Caco-2 (cell line): Measurements from ENCODE around the gene ORC6. TPM values are rescaled to one million over a fixed set of nuclear protein-coding genes. Genes with fewer than 3 reads are reported as not detected.

Experiments used
- BruUV-seq: library from RNA; stranded (reverse); fragments of 400-500 nt; replicated peaks from 2 replicates; lab custom pipeline; 2021; lab: Mats Ljungman, UMichigan
- CTCF ChIA-PET: fragments of 300-600 bp; sonication (Branson Sonifier 250); formaldehyde crosslinking; loops from one replicate; lab custom pipeline; 2022; ENCODE audit warnings: antibody characterized with exemption; lab: Charles Lee
- POLR2A ChIA-PET: fragments of 300-600 bp; sonication (Branson Sonifier 250); formaldehyde crosslinking; loops from one replicate; lab custom pipeline; 2022; ENCODE audit warnings: antibody characterized with exemption; lab: Charles Lee
- DNase-seq, 2 experiments: peaks; one replicate each; pipeline versions ENCODE4 v3.0.0 to v3.0.0-alpha.2; 2020 to 2022
- H3K27me3 ChIP-seq: replicated peaks from 2 replicates; pipeline ENCODE4 v1.6.0; 2011; ENCODE audit warnings: low read length; ENCODE audit not compliant: control insufficient read depth, insufficient read depth
- H3K36me3 ChIP-seq: 2 replicates; pipeline ENCODE4 v1.5.1; 2011; ENCODE audit warnings: low read length; ENCODE audit not compliant: control insufficient read depth, insufficient read depth
- H3K4me1 ChIP-seq: fragments of 250-450 bp; sonication (Bioruptor Pico); 2 replicates; pipeline ENCODE4 v1.5.1; 2020; ENCODE audit warnings: mild to moderate bottlenecking
- H3K4me3 ChIP-seq: 2 replicates; pipeline ENCODE4 v1.5.1; 2011; ENCODE audit warnings: low read depth, mild to moderate bottlenecking, control low read depth, low read length
- H3K9me3 ChIP-seq: fragments of 250-450 bp; sonication (Bioruptor Pico); 2 replicates; pipeline ENCODE4 v1.5.1; 2020; ENCODE audit warnings: mild to moderate bottlenecking, moderate library complexity
- H3K27ac Mint-ChIP-seq: one replicate; pipeline ENCODE4 v1.8.0; 2022; ENCODE audit warnings: mixed read lengths; ENCODE audit not compliant: unreplicated experiment
- H3K27me3 Mint-ChIP-seq: one replicate; pipeline ENCODE4 v1.8.0; 2022; ENCODE audit warnings: mixed read lengths; ENCODE audit not compliant: insufficient read depth, unreplicated experiment
- H3K36me3 Mint-ChIP-seq: one replicate; pipeline ENCODE4 v1.8.0; 2022; ENCODE audit warnings: mild to moderate bottlenecking, mixed read lengths; ENCODE audit not compliant: insufficient read depth, unreplicated experiment
- H3K4me1 Mint-ChIP-seq: one replicate; pipeline ENCODE4 v1.8.0; 2022; ENCODE audit warnings: low read depth, mixed read lengths; ENCODE audit not compliant: unreplicated experiment
- H3K4me3 Mint-ChIP-seq: one replicate; pipeline ENCODE4 v1.8.0; 2022; ENCODE audit warnings: mild to moderate bottlenecking, moderate library complexity, mixed read lengths; ENCODE audit not compliant: unreplicated experiment
- H3K9me3 Mint-ChIP-seq: one replicate; pipeline ENCODE4 v1.8.0; 2022; ENCODE audit warnings: mixed read lengths; ENCODE audit not compliant: unreplicated experiment
- intact Hi-C: fragments of 100-400 bp; cut with micrococcal nuclease; formaldehyde crosslinking; loops from one replicate; pipeline ENCODE4 v1.10.0; 2022; ENCODE audit not compliant: unreplicated experiment
- total RNA-seq: library from RNA; stranded (reverse); gene quantifications from 2 replicates; pipeline ENCODE4 v1.2.3, GENCODE V29; 2022
- TF ChIP-seq, protein P1 (sequence below), 2 experiments: fragments of 200-600 bp in 1 of 2; IDR thresholded peaks; 1 replicate in 1 of 2; 2 replicates in 1 of 2; pipeline versions ENCODE4 v1.5.1 to v1.8.0; 2011 to 2022; ENCODE audit warnings: antibody characterized with exemption in 1 of 2, control low read depth in 1 of 2, inconsistent platforms in 1 of 2, low read depth in 1 of 2, low read length in 1 of 2, mild to moderate bottlenecking in 1 of 2, moderate library complexity in 1 of 2; ENCODE audit not compliant: insufficient read depth in 1 of 2, severe bottlenecking in 1 of 2, unreplicated experiment in 1 of 2

Gene ORC6
- total RNA-seq, 1 experiment from 2014 or later = 56.3 TPM

DNA sequence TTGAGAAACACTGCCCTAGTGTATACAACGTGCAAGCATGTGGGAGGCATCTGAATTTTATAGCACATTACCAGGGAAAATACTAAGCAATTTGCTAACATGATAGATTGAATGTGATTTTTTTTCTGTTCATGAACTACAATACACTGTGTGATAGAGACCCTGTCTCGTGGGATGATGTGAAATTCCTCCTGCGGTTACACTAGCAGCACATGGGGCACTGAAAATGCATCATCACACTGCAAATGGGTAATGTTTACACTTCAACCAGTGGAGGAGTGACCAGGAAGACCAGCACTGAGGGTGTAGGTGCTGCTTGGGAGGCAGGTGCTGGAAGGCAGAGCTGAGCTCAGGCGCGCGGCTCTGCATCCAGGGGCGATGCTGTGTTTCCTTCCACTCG lies 28.8 kb downstream of the ORC6 start:
- H3K4me1 Mint-ChIP-seq = no peaks in the 10 kb centered on the region
- no peak overlapping the region for H3K4me3 ChIP-seq
- no peak for DNase-seq
- intact Hi-C loops = no loop called here
- no peaks in the 10 kb centered on the region for H3K27me3 ChIP-seq
- no peak overlapping the region for H3K4me3 Mint-ChIP-seq
- H3K4me1 ChIP-seq = no peaks in the 10 kb centered on the region
- no peak overlapping the region for H3K27ac Mint-ChIP-seq
- no peaks in the 10 kb centered on the region for H3K36me3 Mint-ChIP-seq
- POLR2A ChIA-PET = no interaction called here
- no peaks in the 10 kb centered on the region for H3K9me3 Mint-ChIP-seq
- no TSS peak for BruUV-seq
- no peaks in the 10 kb centered on the region for H3K27me3 Mint-ChIP-seq
- TF ChIP-seq, protein P1, sequence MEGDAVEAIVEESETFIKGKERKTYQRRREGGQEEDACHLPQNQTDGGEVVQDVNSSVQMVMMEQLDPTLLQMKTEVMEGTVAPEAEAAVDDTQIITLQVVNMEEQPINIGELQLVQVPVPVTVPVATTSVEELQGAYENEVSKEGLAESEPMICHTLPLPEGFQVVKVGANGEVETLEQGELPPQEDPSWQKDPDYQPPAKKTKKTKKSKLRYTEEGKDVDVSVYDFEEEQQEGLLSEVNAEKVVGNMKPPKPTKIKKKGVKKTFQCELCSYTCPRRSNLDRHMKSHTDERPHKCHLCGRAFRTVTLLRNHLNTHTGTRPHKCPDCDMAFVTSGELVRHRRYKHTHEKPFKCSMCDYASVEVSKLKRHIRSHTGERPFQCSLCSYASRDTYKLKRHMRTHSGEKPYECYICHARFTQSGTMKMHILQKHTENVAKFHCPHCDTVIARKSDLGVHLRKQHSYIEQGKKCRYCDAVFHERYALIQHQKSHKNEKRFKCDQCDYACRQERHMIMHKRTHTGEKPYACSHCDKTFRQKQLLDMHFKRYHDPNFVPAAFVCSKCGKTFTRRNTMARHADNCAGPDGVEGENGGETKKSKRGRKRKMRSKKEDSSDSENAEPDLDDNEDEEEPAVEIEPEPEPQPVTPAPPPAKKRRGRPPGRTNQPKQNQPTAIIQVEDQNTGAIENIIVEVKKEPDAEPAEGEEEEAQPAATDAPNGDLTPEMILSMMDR (IDR thresholded peaks at IDR 0.05; ENCODE audit: insufficient read depth in 1 of 2, low read depth in 1 of 2, low read length in 1 of 2, severe bottlenecking in 1 of 2, unreplicated experiment in 1 of 2) = no peak
- no peaks in the 10 kb centered on the region for H3K9me3 ChIP-seq
- CTCF ChIA-PET = no interaction called here
- H3K36me3 ChIP-seq = no peaks in the 10 kb centered on the region

DNA sequence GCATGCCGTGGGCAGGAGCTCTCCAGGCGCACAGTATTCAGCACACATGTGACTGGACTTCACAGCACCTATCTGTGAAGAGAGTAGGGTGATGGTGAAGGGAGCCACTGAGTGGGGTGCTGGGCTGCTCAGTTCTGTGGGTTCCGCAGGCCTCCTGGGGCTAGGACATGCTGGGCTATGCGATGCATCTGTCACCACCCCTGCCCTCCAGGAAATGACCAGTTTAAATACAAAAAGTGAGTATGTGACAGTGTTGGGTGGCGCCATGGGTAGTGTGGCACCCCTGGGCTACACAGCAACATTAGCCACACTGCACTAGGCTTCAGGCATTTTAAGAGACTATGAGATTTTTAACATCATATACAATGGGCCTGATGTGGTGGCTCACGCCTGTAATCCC lies 30.1 kb downstream of the ORC6 start:
- no TSS peak for BruUV-seq
- Histone ChIP-seq H3K4me1 (no peaks in the 10 kb centered on the region), H3K4me3 (no peak overlapping the region), H3K36me3 (no peaks in the 10 kb centered on the region), H3K27me3 (no peaks in the 10 kb centered on the region), H3K9me3 (no peaks in the 10 kb centered on the region; the same call in 1 of the 2 replicates)
- no peaks in the 10 kb centered on the region for H3K4me1 Mint-ChIP-seq
- H3K4me3 Mint-ChIP-seq = no peak overlapping the region
- CTCF ChIA-PET = no interaction called here
- H3K36me3 Mint-ChIP-seq = no peaks in the 10 kb centered on the region
- intact Hi-C loops = no loop called here
- DNase-seq = no peak
- POLR2A ChIA-PET = no interaction called here
- TF ChIP-seq, protein P1 (IDR thresholded peaks at IDR 0.05; ENCODE audit: insufficient read depth in 1 of 2, low read depth in 1 of 2, low read length in 1 of 2, severe bottlenecking in 1 of 2, unreplicated experiment in 1 of 2) = no peak
- no peak overlapping the region for H3K27ac Mint-ChIP-seq
- H3K9me3 Mint-ChIP-seq = no peaks in the 10 kb centered on the region
- H3K27me3 Mint-ChIP-seq = no peaks in the 10 kb centered on the region

DNA sequence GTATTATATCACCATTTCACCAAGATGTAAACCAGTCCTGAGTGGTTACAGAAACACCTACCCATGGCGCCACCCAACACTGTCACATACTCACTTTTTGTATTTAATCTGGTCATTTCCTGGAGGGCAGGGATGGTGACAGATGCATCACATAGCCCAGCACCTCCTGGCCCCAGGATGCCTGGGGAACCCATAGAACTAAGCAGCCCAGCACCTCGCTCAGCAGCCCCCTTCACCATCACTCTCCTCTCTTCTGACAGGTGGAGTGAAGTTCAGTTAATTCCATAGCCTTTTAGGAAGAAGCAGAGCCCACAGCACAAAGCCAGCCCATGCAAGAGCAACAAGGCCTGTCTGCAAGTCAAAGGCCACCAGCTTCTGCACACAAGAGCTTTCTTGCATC lies 31.2 kb downstream of the ORC6 start:
- TF ChIP-seq, protein P1 (IDR thresholded peaks at IDR 0.05; ENCODE audit: insufficient read depth in 1 of 2, low read depth in 1 of 2, low read length in 1 of 2, severe bottlenecking in 1 of 2, unreplicated experiment in 1 of 2) = no peak
- no peaks in the 10 kb centered on the region for H3K4me1 ChIP-seq
- intact Hi-C loops = no loop called here
- H3K36me3 ChIP-seq = no peaks in the 10 kb centered on the region
- no TSS peak for BruUV-seq
- H3K36me3 Mint-ChIP-seq = no peaks in the 10 kb centered on the region
- no peaks in the 10 kb centered on the region for H3K27me3 Mint-ChIP-seq
- ChIA-PET POLR2A (no interaction called here), CTCF (no interaction called here)
- H3K9me3 ChIP-seq = no peaks in the 10 kb centered on the region; the same call in 1 of the 2 replicates
- H3K27ac Mint-ChIP-seq = no peak overlapping the region
- DNase-seq = no peak
- H3K4me1 Mint-ChIP-seq = no peaks in the 10 kb centered on the region
- no peaks in the 10 kb centered on the region for H3K27me3 ChIP-seq
- no peak overlapping the region for H3K4me3 ChIP-seq
- peaks cover 2% of the 10 kb centered on the region for H3K9me3 Mint-ChIP-seq
- H3K4me3 Mint-ChIP-seq = no peak overlapping the region
